ENCODE measurements around the gene MTERF2.

MTERF2 gene

DNA sequence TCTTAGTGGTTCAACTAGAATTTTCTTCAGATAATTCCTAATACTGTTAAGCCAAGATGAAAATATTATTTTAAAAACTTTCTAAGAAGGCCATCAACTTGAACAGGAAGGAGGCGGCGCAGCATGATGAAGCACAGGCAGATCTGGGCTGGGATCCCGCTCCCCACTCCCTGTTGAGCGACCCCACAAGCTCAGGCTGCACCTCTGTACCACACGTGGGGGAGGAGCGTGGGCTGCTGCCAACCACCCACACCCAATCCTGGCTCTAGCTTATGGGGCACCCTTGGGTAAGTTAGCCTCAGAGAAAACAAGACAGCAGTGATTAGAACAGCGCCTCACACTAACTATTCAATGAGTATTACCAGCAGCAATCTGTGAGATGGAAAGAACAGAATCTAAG is 6.0 kb downstream of the MTERF2 start:
- TF ChIP-seq, protein P1, sequence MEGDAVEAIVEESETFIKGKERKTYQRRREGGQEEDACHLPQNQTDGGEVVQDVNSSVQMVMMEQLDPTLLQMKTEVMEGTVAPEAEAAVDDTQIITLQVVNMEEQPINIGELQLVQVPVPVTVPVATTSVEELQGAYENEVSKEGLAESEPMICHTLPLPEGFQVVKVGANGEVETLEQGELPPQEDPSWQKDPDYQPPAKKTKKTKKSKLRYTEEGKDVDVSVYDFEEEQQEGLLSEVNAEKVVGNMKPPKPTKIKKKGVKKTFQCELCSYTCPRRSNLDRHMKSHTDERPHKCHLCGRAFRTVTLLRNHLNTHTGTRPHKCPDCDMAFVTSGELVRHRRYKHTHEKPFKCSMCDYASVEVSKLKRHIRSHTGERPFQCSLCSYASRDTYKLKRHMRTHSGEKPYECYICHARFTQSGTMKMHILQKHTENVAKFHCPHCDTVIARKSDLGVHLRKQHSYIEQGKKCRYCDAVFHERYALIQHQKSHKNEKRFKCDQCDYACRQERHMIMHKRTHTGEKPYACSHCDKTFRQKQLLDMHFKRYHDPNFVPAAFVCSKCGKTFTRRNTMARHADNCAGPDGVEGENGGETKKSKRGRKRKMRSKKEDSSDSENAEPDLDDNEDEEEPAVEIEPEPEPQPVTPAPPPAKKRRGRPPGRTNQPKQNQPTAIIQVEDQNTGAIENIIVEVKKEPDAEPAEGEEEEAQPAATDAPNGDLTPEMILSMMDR (conservative IDR thresholded peaks at IDR 0.05; ENCODE audit: low read depth, low read length), result no peak
- Histone ChIP-seq H3K4me3 (IDR thresholded peaks at IDR 0.05; ENCODE audit: insufficient read depth, low read depth, low read length) (no peak overlapping the region), H2AFZ (ENCODE audit: low read depth) (no peak overlapping the region), H3K27ac (no peak overlapping the region), H3K79me2 (ENCODE audit: insufficient read depth, low read depth) (no peaks in the 10 kb centered on the region), H4K20me1 (ENCODE audit: insufficient read depth) (no peaks in the 10 kb centered on the region), H3K4me1 (ENCODE audit: low read depth, poor library complexity, severe bottlenecking) (peaks cover 3% of the 10 kb centered on the region), H3K36me3 (ENCODE audit: insufficient read depth) (no peaks in the 10 kb centered on the region), H3K4me2 (no peak overlapping the region), H3K9ac (no peak overlapping the region), H3K27me3 (ENCODE audit: insufficient read depth, low read depth) (no peaks in the 10 kb centered on the region)

DNA sequence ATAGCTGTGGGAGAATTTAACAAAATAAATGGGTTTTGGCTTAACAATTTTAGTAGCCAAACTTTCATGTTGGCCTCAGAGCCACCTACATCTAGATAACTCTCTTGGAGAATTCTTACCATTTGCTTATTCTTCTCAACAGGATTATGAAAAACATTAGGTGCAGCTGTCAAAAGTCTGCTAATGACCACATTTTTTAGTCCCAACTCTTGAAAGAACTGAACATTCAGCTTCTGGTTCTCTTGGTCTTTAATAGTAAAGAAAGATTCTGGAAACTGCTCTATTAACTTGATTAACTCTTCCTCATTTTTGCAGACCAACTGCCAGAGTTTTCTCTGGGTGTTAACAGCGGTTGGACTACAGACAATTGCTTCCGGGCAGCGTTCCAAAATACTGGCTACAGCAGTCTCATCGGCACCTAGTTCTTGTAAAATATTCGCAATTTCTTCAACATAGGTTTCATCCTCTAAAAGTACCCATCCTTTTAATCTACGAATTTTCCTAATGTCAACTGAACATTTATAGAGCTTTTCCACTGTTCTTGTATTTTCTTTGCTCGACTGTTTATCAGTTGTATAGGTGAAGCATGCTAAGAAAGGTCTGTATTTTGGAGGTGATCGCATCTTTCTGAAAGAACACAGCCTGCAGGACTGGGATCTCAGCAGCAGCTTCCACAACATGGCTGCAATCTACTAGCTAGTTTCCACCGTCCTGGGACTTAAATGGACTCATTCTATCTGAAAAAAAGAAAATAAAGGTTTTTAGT is 8.7 kb downstream of the MTERF2 start:
- Histone ChIP-seq H2AFZ (ENCODE audit: low read depth) (no peak overlapping the region), H3K4me2 (no peak overlapping the region), H4K20me1 (ENCODE audit: insufficient read depth) (no peaks in the 10 kb centered on the region), H3K4me1 (ENCODE audit: low read depth, poor library complexity, severe bottlenecking) (no peaks in the 10 kb centered on the region), H3K4me3 (IDR thresholded peaks at IDR 0.05; ENCODE audit: insufficient read depth, low read depth, low read length) (no peak overlapping the region), H3K79me2 (ENCODE audit: insufficient read depth, low read depth) (no peaks in the 10 kb centered on the region), H3K36me3 (ENCODE audit: insufficient read depth) (no peaks in the 10 kb centered on the region), H3K27ac (no peak overlapping the region), H3K27me3 (ENCODE audit: insufficient read depth, low read depth) (no peaks in the 10 kb centered on the region), H3K9ac (no peak overlapping the region)
- TF ChIP-seq, protein P1 (conservative IDR thresholded peaks at IDR 0.05; ENCODE audit: low read depth, low read length), result no peak

DNA sequence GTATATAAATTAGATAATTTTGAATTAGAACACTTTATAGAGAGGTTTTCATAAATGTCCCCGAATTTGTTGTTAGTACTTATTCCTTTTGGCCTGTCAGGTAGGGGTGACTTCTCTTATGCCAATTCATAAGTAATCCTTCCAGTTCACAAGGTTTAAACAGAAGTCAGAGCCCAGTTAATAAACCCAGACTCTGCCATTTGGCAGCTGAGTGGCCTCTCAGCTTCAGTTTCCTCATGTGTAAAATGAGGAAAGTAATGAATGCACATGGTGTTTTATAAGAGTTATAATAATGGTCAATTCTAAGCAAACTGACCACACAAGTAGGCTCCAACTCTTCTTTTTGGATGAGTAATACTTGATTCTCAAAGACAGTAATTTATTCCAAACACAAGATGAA is 10.3 kb downstream of the MTERF2 start:
- Histone ChIP-seq H3K4me2 (no peak overlapping the region), H3K36me3 (ENCODE audit: insufficient read depth) (no peaks in the 10 kb centered on the region), H3K4me3 (IDR thresholded peaks at IDR 0.05; ENCODE audit: insufficient read depth, low read depth, low read length) (no peak overlapping the region), H3K79me2 (ENCODE audit: insufficient read depth, low read depth) (no peaks in the 10 kb centered on the region), H3K4me1 (ENCODE audit: low read depth, poor library complexity, severe bottlenecking) (no peaks in the 10 kb centered on the region), H4K20me1 (ENCODE audit: insufficient read depth) (no peaks in the 10 kb centered on the region), H3K27me3 (ENCODE audit: insufficient read depth, low read depth) (no peaks in the 10 kb centered on the region), H3K27ac (no peak overlapping the region), H3K9ac (no peak overlapping the region), H2AFZ (ENCODE audit: low read depth) (no peak overlapping the region)
- TF ChIP-seq, protein P1 (conservative IDR thresholded peaks at IDR 0.05; ENCODE audit: low read depth, low read length), result no peak

DNA sequence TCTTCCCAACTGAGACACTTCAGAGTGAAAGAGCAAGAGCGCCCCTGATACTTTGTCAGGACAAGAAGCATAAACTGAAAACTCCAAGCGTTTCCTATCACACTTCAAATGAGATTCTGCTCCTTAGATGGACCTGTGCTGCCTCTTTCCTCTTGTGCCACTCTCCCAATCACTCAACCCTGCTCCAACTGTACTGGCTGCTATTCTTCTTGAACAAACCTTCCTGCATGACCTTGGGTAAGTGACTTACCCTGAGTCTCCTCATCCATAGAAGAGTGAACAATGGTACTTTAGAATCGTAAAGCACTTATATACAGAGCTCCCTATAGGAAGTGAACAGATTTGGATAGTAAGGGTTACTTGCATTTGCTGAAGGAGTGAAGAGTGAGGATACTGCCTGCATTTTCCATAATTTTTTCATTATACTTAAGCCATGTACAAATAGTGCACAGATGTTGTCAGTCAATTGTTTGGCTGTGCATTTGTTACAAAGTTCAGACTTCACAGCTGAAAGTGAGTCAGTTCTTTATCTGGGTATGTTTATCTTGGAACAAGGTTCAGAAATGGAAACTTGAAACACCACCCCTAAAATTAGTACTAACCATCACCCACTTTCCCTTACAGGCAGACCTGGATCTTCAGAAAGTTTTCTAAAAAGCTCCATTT is 10.8 kb downstream of the MTERF2 start:
- no peaks in the 10 kb centered on the region for H3K79me2 ChIP-seq (ENCODE audit: insufficient read depth, low read depth)

More for the DNA sequence above, 10.8 kb downstream of the MTERF2 start:
- Histone ChIP-seq H3K9ac (no peak overlapping the region), H3K4me3 (IDR thresholded peaks at IDR 0.05; ENCODE audit: insufficient read depth, low read depth, low read length) (no peak overlapping the region), H3K4me1 (ENCODE audit: low read depth, poor library complexity, severe bottlenecking) (no peaks in the 10 kb centered on the region), H4K20me1 (ENCODE audit: insufficient read depth) (no peaks in the 10 kb centered on the region), H3K27ac (no peak overlapping the region), H3K36me3 (ENCODE audit: insufficient read depth) (no peaks in the 10 kb centered on the region), H2AFZ (ENCODE audit: low read depth) (no peak overlapping the region), H3K4me2 (no peak overlapping the region), H3K27me3 (ENCODE audit: insufficient read depth, low read depth) (no peaks in the 10 kb centered on the region)
- TF ChIP-seq, protein P1 (conservative IDR thresholded peaks at IDR 0.05; ENCODE audit: low read depth, low read length), result no peak

All from KMS-11 (cell line).